AG04449 (cell line): ENCODE results near the gene PDE6A.

ENCODE experiments used
- CTCF ChIA-PET: fragments of 350-600 bp; formaldehyde crosslinking; extraction: SDS; loops from one replicate; lab custom pipeline; 2021; ENCODE audit warnings: antibody characterized with exemption; lab: Yijun Ruan, JAX
- POLR2A ChIA-PET: fragments of 400-600, 350-600 bp; formaldehyde crosslinking; extraction: SDS; loops from one replicate; lab custom pipeline; 2020; ENCODE audit warnings: antibody characterized with exemption, inconsistent platforms; lab: Yijun Ruan, JAX
- DNase-seq: peaks from one replicate; pipeline ENCODE4 v3.0.0-alpha.2; 2010; ENCODE audit warnings: low read depth, low spot score
- H3K4me3 ChIP-seq: 2 replicates; pipeline ENCODE4 v1.5.1; 2011; ENCODE audit warnings: low read depth, mild to moderate bottlenecking, control low read depth, low read length
- CTCF ChIP-seq: IDR thresholded peaks from one replicate; pipeline ENCODE4 v1.5.1; 2011; ENCODE audit warnings: mild to moderate bottlenecking, moderate library complexity, low read length, control low read depth, inconsistent platforms; ENCODE audit not compliant: insufficient read depth; ENCODE audit errors: missing control alignments

PDE6A gene

GRCh38 chr5:149915392-149916260 is 29.0 kb downstream of the PDE6A start:
- no peak for TF ChIP-seq CTCF
- H3K4me3 ChIP-seq, result no peak overlapping the region
- no peak for DNase-seq
- POLR2A ChIA-PET, result no interaction called here
- CTCF ChIA-PET, result no interaction called here

- CTCF ChIA-PET, result interaction anchor here (0.6 to 1.2 kb wide), 4 partner anchors 11 to 79 kb away, joined by 3 to 4 read pairs (median 3); no protein-coding TSS in a partner anchor
Measured at GRCh38 chr5:149913436-149914419, 30.9 kb downstream of the PDE6A start.

GRCh38 chr5:149912226-149912871 is 32.2 kb downstream of the PDE6A start:
- DNase-seq, result no peak
- TF ChIP-seq CTCF, result no peak
- H3K4me3 ChIP-seq, result no peak overlapping the region
- ChIA-PET POLR2A (no interaction called here), CTCF (interaction anchor here (1.1 to 1.5 kb wide), 2 partner anchors 58 to 61 kb away, joined by 3 to 4 read pairs; no protein-coding TSS in a partner anchor)

More at GRCh38 chr5:149913436-149914419, 30.9 kb downstream of the PDE6A start:
- POLR2A ChIA-PET, result no interaction called here
- H3K4me3 ChIP-seq, result no peak overlapping the region
- TF ChIP-seq CTCF, result no peak
- DNase-seq, result no peak

- H3K4me3 ChIP-seq, result no peak overlapping the region
- TF ChIP-seq CTCF, result no peak
- no peak for DNase-seq
- ChIA-PET CTCF (interaction anchor here (1.0 kb wide), 1 partner anchor 77 kb away, joined by 3 read pairs; no protein-coding TSS in a partner anchor), POLR2A (no interaction called here)
Measured at GRCh38 chr5:149911031-149911430, 33.6 kb downstream of the PDE6A start.

GRCh38 chr5:149907828-149908227 is 36.8 kb downstream of the PDE6A start:
- H3K4me3 ChIP-seq, result no peak overlapping the region
- no peak for DNase-seq
- ChIA-PET POLR2A (no interaction called here), CTCF (interaction anchor here (0.6 to 0.9 kb wide), 2 partner anchors 55 to 60 kb away, joined by 3 read pairs; no protein-coding TSS in a partner anchor)
- no peak for TF ChIP-seq CTCF
